OCI-LY1 (cell line): ENCODE measurements around the gene NUP54.

Source experiments
- CTCF ChIP-seq: fragments of 200-600 bp; sonication (generic), shearing (Covaris generic); IDR thresholded peaks from 2 replicates; pipeline ENCODE4 v1.5.1; 2017; ENCODE audit warnings: mild to moderate bottlenecking, antibody characterized with exemption, low read length, moderate library complexity, mixed read lengths
- EZH2 ChIP-seq: fragments of 200-600 bp; sonication (generic), shearing (Covaris generic); IDR thresholded peaks from 2 replicates; pipeline ENCODE4 v1.8.0; 2017; ENCODE audit warnings: borderline replicate concordance, mixed run types, mild to moderate bottlenecking, antibody characterized with exemption, low read length, moderate library complexity, mixed read lengths

GRCh38 chr4:76178296-76178695, 30.1 kb upstream of the NUP54 start:
- TF ChIP-seq CTCF (no peak), EZH2 (no peak)
